OCI-LY7 (cell line): ENCODE measurements around the gene LSR. TPM values are rescaled to one million over a fixed set of nuclear protein-coding genes. Genes with fewer than 3 reads are reported as not detected.

Experiments used
- BruUV-seq: library from RNA; stranded (reverse); fragments of 400-500 nt; replicated peaks from 2 replicates; lab custom pipeline; 2021; lab: Mats Ljungman, UMichigan
- CTCF ChIA-PET: fragments of 300-600 bp; sonication (Branson Sonifier 250); formaldehyde crosslinking; loops from one replicate; lab custom pipeline; 2022; ENCODE audit warnings: antibody characterized with exemption; ENCODE audit not compliant: unreplicated experiment; lab: Charles Lee
- POLR2A ChIA-PET: fragments of 300-600 bp; sonication (Branson Sonifier 250); formaldehyde crosslinking; loops from one replicate; lab custom pipeline; 2022; ENCODE audit warnings: antibody characterized with exemption; lab: Charles Lee
- DNase-seq: peaks from one replicate; pipeline ENCODE4 v3.0.0-alpha.2; 2015; ENCODE audit warnings: low spot score
- H2AFZ ChIP-seq: fragments of 200-600 bp; sonication (generic), shearing (Covaris generic); 2 replicates; pipeline ENCODE4 v1.6.1; 2014; ENCODE audit warnings: mild to moderate bottlenecking, antibody characterized with exemption, low read length, moderate library complexity
- H3K27ac ChIP-seq: fragments of 200-600 bp; sonication (generic); 2 replicates; pipeline ENCODE4 v1.5.1; 2014; ENCODE audit warnings: mixed run types, low read depth, mild to moderate bottlenecking, moderate library complexity, low read length, inconsistent platforms; ENCODE audit not compliant: poor library complexity, severe bottlenecking
- H3K36me3 ChIP-seq: fragments of 200-600 bp; sonication (generic); 2 replicates; pipeline ENCODE4 v1.6.1; 2014; ENCODE audit warnings: mild to moderate bottlenecking, antibody characterized with exemption, low read length, moderate library complexity, mixed read lengths; ENCODE audit not compliant: insufficient read depth
- H3K4me1 ChIP-seq: fragments of 200-600 bp; sonication (generic); 2 replicates; pipeline ENCODE4 v1.5.1; 2014; ENCODE audit warnings: mild to moderate bottlenecking, low read length; ENCODE audit not compliant: insufficient read depth, poor library complexity, severe bottlenecking
- H3K4me2 ChIP-seq: fragments of 200-600 bp; sonication (generic); 2 replicates; pipeline ENCODE4 v1.6.1; 2014; ENCODE audit warnings: mild to moderate bottlenecking, low read length
- H3K4me3 ChIP-seq: fragments of 200-600 bp; sonication (generic); 2 replicates; pipeline ENCODE4 v1.5.1; 2014; ENCODE audit warnings: mild to moderate bottlenecking, low read depth, low read length; ENCODE audit not compliant: poor library complexity, severe bottlenecking
- H3K79me2 ChIP-seq: fragments of 200-600 bp; sonication (generic); 2 replicates; pipeline ENCODE4 v1.6.1; 2016; ENCODE audit warnings: low read depth, mild to moderate bottlenecking, low read length, moderate library complexity, mixed read lengths; ENCODE audit not compliant: insufficient read depth
- H3K9me2 ChIP-seq: fragments of 200-600 bp; sonication (generic); 2 replicates; pipeline ENCODE4 v1.6.1; 2016; ENCODE audit warnings: mild to moderate bottlenecking, low read length, mixed read lengths; ENCODE audit not compliant: insufficient read depth
- H3K9me3 ChIP-seq: fragments of 200-600 bp; sonication (generic); 2 replicates; pipeline ENCODE4 v1.6.1; 2014; ENCODE audit warnings: mild to moderate bottlenecking, mixed run types, low read length, mixed read lengths
- H4K20me1 ChIP-seq: fragments of 200-600 bp; sonication (generic); 2 replicates; pipeline ENCODE4 v1.6.1; 2014; ENCODE audit warnings: mild to moderate bottlenecking, antibody characterized with exemption, low read length, moderate library complexity, mixed read lengths; ENCODE audit not compliant: insufficient read depth
- CTCF ChIP-seq: fragments of 200-600 bp; sonication (generic); conservative IDR thresholded peaks from 2 replicates; pipeline ENCODE4 v1.5.1; 2014; ENCODE audit warnings: mild to moderate bottlenecking, antibody characterized with exemption, low read length, moderate library complexity, mixed read lengths
- EZH2phosphoT487 ChIP-seq: fragments of 200-600 bp; sonication (generic); IDR thresholded peaks from 2 replicates; pipeline ENCODE4 v1.6.1; 2018; ENCODE audit warnings: low read depth, borderline replicate concordance, mild to moderate bottlenecking, mixed run types, antibody characterized with exemption, low read length, moderate library complexity, mixed read lengths
- intact Hi-C: fragments of 100-400 bp; cut with micrococcal nuclease; formaldehyde crosslinking; loops from one replicate; pipeline ENCODE4 v1.10.0; 2022; ENCODE audit not compliant: unreplicated experiment
- total RNA-seq, 2 experiments: library from RNA; depleted of rRNA in 1 of 2; stranded (reverse); fragments of >200 nt in 1 of 2; shearing (Covaris generic) in 1 of 2; gene quantifications; 2 replicates each; pipeline ENCODE4 v1.2.3, GENCODE V29; 2014 to 2022

Gene LSR
- total RNA-seq, 2 experiments from 2014 or later, result 15.0 to 33.6 TPM

DNA sequence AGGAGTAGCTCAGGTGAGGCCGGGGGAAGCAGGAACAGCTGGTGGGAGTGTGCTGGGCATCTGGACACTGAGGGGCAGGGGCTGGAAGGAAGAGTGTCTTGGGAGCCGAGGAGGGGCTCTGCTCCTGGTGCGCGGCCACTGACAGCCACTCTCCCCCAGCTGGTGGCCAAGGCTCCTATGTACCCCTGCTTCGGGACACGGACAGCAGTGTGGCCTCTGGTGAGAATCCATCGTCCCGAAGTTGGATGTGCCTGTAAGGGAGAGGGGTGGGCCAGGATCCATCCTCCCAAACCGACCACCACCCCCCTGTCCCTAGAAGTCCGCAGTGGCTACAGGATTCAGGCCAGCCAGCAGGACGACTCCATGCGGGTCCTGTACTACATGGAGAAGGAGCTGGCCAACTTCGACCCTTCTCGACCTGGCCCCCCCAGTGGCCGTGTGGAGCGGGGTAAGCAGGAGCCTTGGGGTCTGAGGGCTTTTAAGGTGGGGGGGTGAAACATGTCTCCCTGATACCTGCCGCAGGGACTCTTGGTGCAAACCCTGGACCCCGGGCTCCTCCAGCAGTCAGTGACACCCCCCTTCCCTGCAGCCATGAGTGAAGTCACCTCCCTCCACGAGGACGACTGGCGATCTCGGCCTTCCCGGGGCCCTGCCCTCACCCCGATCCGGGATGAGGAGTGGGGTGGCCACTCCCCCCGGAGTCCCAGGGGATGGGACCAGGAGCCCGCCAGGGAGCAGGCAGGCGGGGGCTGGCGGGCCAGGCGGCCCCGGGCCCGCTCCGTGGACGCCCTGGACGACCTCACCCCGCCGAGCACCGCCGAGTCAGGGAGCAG is 17.9 kb downstream of the LSR start:
- Histone ChIP-seq H3K27ac (peak overlapping the region; percentile 81), H3K36me3 (peaks cover 69% of the 10 kb centered on the region), H3K79me2 (peaks cover 9% of the 10 kb centered on the region; the same call in 1 of the 2 replicates), H4K20me1 (no peaks in the 10 kb centered on the region), H3K4me3 (peak overlapping the region; percentile 98), H3K9me3 (no peaks in the 10 kb centered on the region), H2AFZ (no peak overlapping the region), H3K4me1 (peaks cover 42% of the 10 kb centered on the region), H3K4me2 (peak overlapping the region; percentile 91), H3K9me2 (no peaks in the 10 kb centered on the region)
- CTCF ChIA-PET, result interaction anchor here (0.6 kb wide), 2 partner anchors 125 to 482 kb away, joined by 6 to 8 read pairs; partner anchors contain the start of gene LIN37
- intact Hi-C loops, result loop anchor here (2.0 to 5.0 kb wide), 2 partner anchors 18 to 124 kb away; partner anchors contain the start of genes FXYD7 and LSR
- TF ChIP-seq CTCF (no peak), EZH2phosphoT487 (no peak)
- BruUV-seq, result no TSS peak
- DNase-seq, result no peak
- POLR2A ChIA-PET, result interaction anchor here (0.6 to 0.7 kb wide), 3 partner anchors 74 to 442 kb away, joined by 3 read pairs; no protein-coding TSS in a partner anchor

DNA sequence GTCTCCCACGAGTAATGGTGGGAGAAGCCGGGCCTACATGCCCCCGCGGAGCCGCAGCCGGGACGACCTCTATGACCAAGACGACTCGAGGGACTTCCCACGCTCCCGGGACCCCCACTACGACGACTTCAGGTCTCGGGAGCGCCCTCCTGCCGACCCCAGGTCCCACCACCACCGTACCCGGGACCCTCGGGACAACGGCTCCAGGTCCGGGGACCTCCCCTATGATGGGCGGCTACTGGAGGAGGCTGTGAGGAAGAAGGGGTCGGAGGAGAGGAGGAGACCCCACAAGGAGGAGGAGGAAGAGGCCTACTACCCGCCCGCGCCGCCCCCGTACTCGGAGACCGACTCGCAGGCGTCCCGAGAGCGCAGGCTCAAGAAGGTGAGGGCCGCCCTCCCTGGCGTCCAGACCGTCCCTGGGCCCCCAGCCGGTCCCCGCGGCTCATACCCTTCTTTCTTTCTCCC is 18.6 kb downstream of the LSR start:
- TF ChIP-seq CTCF (no peak; the same call in 1 of the 2 replicates), EZH2phosphoT487 (no peak)
- Histone ChIP-seq H3K79me2 (peaks cover 9% of the 10 kb centered on the region; the same call in 1 of the 2 replicates), H4K20me1 (no peaks in the 10 kb centered on the region), H2AFZ (0 out of 2 replicates have a peak overlapping the region, but pooled peaks have one; percentile 25), H3K4me1 (peaks cover 48% of the 10 kb centered on the region), H3K9me2 (no peaks in the 10 kb centered on the region), H3K27ac (peak overlapping the region; percentile 81), H3K4me2 (peak overlapping the region; percentile 91), H3K9me3 (no peaks in the 10 kb centered on the region), H3K4me3 (peak overlapping the region; percentile 98), H3K36me3 (peaks cover 71% of the 10 kb centered on the region)
- CTCF ChIA-PET, result no interaction called here
- DNase-seq, result peak; percentile 58
- intact Hi-C loops, result loop anchor here (2.0 to 5.0 kb wide), 2 partner anchors 19 to 125 kb away; partner anchors contain the start of genes FXYD7 and LSR
- POLR2A ChIA-PET, result no interaction called here
- BruUV-seq, result TSS peak; percentile 59
